ENCODE data around the gene NMT1.
"Not testable (repeated sequence)": the region's sequence is repeated elsewhere in the genome, so short reads cannot be mapped to it uniquely, and the experiment has no call there.

NMT1 gene

GRCh38 chr17:45120558-45120957, 59.4 kb downstream of the NMT1 start:
- no peak for DNase-seq (ENCODE audit: low spot score)

- DNase-seq (ENCODE audit: low spot score) = no peak
Measured at GRCh38 chr17:45121055-45121454, 59.9 kb downstream of the NMT1 start.

GRCh38 chr17:45123076-45123770, 62.1 kb downstream of the NMT1 start:
- DNase-seq (ENCODE audit: low spot score) = no peak

GRCh38 chr17:45123930-45124796, 63.0 kb downstream of the NMT1 start:
- DNase-seq (ENCODE audit: low spot score) = no peak

GRCh38 chr17:45124797-45125122, 63.6 kb downstream of the NMT1 start:
- DNase-seq (ENCODE audit: low spot score) = not testable (repeated sequence)

GRCh38 chr17:45125509-45125908, 64.4 kb downstream of the NMT1 start:
- no peak for DNase-seq (ENCODE audit: low spot score)

- no peak for DNase-seq (ENCODE audit: low spot score)
Measured at GRCh38 chr17:45127207-45127547, 66.1 kb downstream of the NMT1 start.

GRCh38 chr17:45127548-45128300, 66.6 kb downstream of the NMT1 start:
- DNase-seq (ENCODE audit: low spot score) = no peak

GRCh38 chr17:45128331-45128730, 67.2 kb downstream of the NMT1 start:
- DNase-seq (ENCODE audit: low spot score) = no peak

- no peak for DNase-seq (ENCODE audit: low spot score)
Measured at GRCh38 chr17:45128989-45129388, 67.9 kb downstream of the NMT1 start.

- DNase-seq (ENCODE audit: low spot score) = no peak
Measured at GRCh38 chr17:45129426-45129939, 68.4 kb downstream of the NMT1 start.

GRCh38 chr17:45129940-45130680, 69.0 kb downstream of the NMT1 start:
- DNase-seq (ENCODE audit: low spot score) = no peak

GRCh38 chr17:45130681-45131615, 69.8 kb downstream of the NMT1 start:
- no peak for DNase-seq (ENCODE audit: low spot score)

GRCh38 chr17:45131616-45132319, 70.7 kb downstream of the NMT1 start:
- DNase-seq (ENCODE audit: low spot score) = peak; percentile 92

- DNase-seq (ENCODE audit: low spot score) = peak; percentile 95
Measured at GRCh38 chr17:45132320-45132571, 71.1 kb downstream of the NMT1 start, which contains the start of gene PLCD3. Gene PLCD3 (minus strand): TSS chr17:45132515. CDS start chr17:45132410, 105 bp downstream.

- DNase-seq (ENCODE audit: low spot score) = peak; percentile 89
Measured at GRCh38 chr17:45132572-45133463, 71.7 kb downstream of the NMT1 start.

GRCh38 chr17:45135192-45135977, 74.3 kb downstream of the NMT1 start, which contains the start of gene ACBD4:
Gene ACBD4 (plus strand): TSS chr17:45135687. CDS start chr17:45136145, 458 bp downstream.
- DNase-seq (ENCODE audit: low spot score) = peak; percentile 100
